A549 (cell line): Measurements from ENCODE around the gene PRPF8. TPM values are rescaled to one million over a fixed set of nuclear protein-coding genes. Genes with fewer than 3 reads are reported as not detected.

Source experiments
- ATAC-seq, 2 experiments: fragments of 200-7000 bp in 1 of 2; fragments of >200 bp in 1 of 2; cut with Nextera tagmentation in 1 of 2; cut with Tn5 transposase in 1 of 2; 3 replicates each; pipeline versions ENCODE4 v1.8.0 to v1.9.1; 2018 to 2020; ENCODE audit warnings: mild to moderate bottlenecking in 1 of 2, moderate library complexity in 1 of 2
- CTCF ChIA-PET: fragments of 300-600 bp; sonication (Branson Sonifier 250); formaldehyde crosslinking; extraction: SDS; loops from one replicate; lab custom pipeline; 2021; ENCODE audit warnings: antibody characterized with exemption, inconsistent platforms; lab: Yijun Ruan, JAX
- POLR2A ChIA-PET: fragments of 350-600 bp; formaldehyde crosslinking; extraction: SDS; loops from one replicate; lab custom pipeline; 2021; ENCODE audit warnings: antibody characterized with exemption, inconsistent platforms; lab: Yijun Ruan, JAX
- DNase-seq, 2 experiments: peaks; one replicate each; pipeline versions ENCODE4 v3.0.0 to v3.0.0-alpha.2; 2011 to 2016; ENCODE audit warnings: low read depth in 1 of 2, low spot score in 1 of 2
- FAIRE-seq: peaks from 2 replicates; lab custom pipeline; 2011; peaks lifted over from hg19 to GRCh38; lab: Jason Lieb, UNC
- H3K27ac ChIP-seq, 2 experiments: fragments of >200 bp; sonication (Bioruptor Twin); formaldehyde crosslinking; 3 replicates each; pipeline ENCODE4 v1.5.1; 2016 to 2017
- H3K4me1 ChIP-seq: fragments of >200 bp; sonication (Bioruptor Twin); formaldehyde crosslinking; 3 replicates; pipeline ENCODE4 v1.6.1; 2016
- H3K4me2 ChIP-seq: fragments of >200 bp; sonication (Bioruptor Twin); formaldehyde crosslinking; 3 replicates; pipeline ENCODE4 v1.6.1; 2016
- H3K4me3 ChIP-seq: fragments of >200 bp; sonication (Bioruptor Twin); formaldehyde crosslinking; 3 replicates; pipeline ENCODE4 v1.5.1; 2016
- H3K9me3 ChIP-seq: fragments of >200 bp; sonication (Bioruptor Twin); formaldehyde crosslinking; 3 replicates; pipeline ENCODE4 v1.6.1; 2016
- CTCF ChIP-seq: fragments of >200 bp; sonication (Bioruptor Twin); formaldehyde crosslinking; IDR thresholded peaks from 3 replicates; pipeline ENCODE4 v1.5.1; 2016
- ESRRA ChIP-seq: fragments of 150-350 bp; IDR thresholded peaks from 2 replicates; pipeline ENCODE4 v1.6.1; 2014; ENCODE audit warnings: mild to moderate bottlenecking, low read length, borderline replicate concordance
- FOSB ChIP-seq: fragments of 250-450 bp; sonication (Bioruptor Pico); IDR thresholded peaks from 2 replicates; pipeline ENCODE4 v1.5.0; 2020; ENCODE audit warnings: mild to moderate bottlenecking, moderate library complexity
- FOXS1 ChIP-seq: fragments of 250-450 bp; sonication (Bioruptor Pico); IDR thresholded peaks from 2 replicates; pipeline ENCODE4 v1.5.0; 2020; ENCODE audit warnings: mild to moderate bottlenecking, moderate library complexity
- HMGXB4 ChIP-seq: fragments of 250-450 bp; sonication (Bioruptor Pico); IDR thresholded peaks from 2 replicates; pipeline ENCODE4 v1.5.0; 2021; ENCODE audit warnings: mild to moderate bottlenecking, moderate library complexity, borderline replicate concordance
- HOXA7 ChIP-seq: fragments of 250-450 bp; sonication (Bioruptor Pico); IDR thresholded peaks from 2 replicates; pipeline ENCODE4 v1.5.0; 2020; ENCODE audit warnings: mild to moderate bottlenecking, moderate library complexity
- MAZ ChIP-seq: fragments of 150-350 bp; IDR thresholded peaks from 2 replicates; pipeline ENCODE4 v1.6.1; 2014; ENCODE audit warnings: antibody characterized with exemption, low read depth, low read length, borderline replicate concordance
- MYC ChIP-seq: IDR thresholded peaks from 2 replicates; pipeline ENCODE4 v1.6.1; 2012; ENCODE audit warnings: mild to moderate bottlenecking, inconsistent platforms, low read length, improper control_type of control experiment, borderline replicate concordance
- NPAS2 ChIP-seq: fragments of 250-450 bp; sonication (Bioruptor Pico); IDR thresholded peaks from 2 replicates; pipeline ENCODE4 v1.8.0; 2022; ENCODE audit warnings: mild to moderate bottlenecking, moderate library complexity, borderline replicate concordance
- NR3C1 ChIP-seq: fragments of >200 bp; sonication (Bioruptor Twin); formaldehyde crosslinking; IDR thresholded peaks from 3 replicates; pipeline ENCODE4 v1.6.1; 2017
- PHF8 ChIP-seq: fragments of 200-600 bp; sonication (generic); IDR thresholded peaks from 2 replicates; pipeline ENCODE4 v1.6.1; 2016; ENCODE audit warnings: low read depth, mild to moderate bottlenecking, antibody characterized with exemption, moderate library complexity, borderline replicate concordance
- POLR2AphosphoS2 ChIP-seq: conservative IDR thresholded peaks from 2 replicates; pipeline ENCODE4 v1.6.1; 2012; ENCODE audit warnings: low read length, improper control_type of control experiment, inconsistent platforms
- REST ChIP-seq: fragments of 200-600 bp; sonication (generic); IDR thresholded peaks from 2 replicates; pipeline ENCODE4 v1.6.1; 2016; ENCODE audit warnings: antibody characterized with exemption, mild to moderate bottlenecking, moderate library complexity
- TFCP2L1 ChIP-seq: fragments of 250-450 bp; sonication (Bioruptor Pico); IDR thresholded peaks from 2 replicates; pipeline ENCODE4 v1.5.0; 2021; ENCODE audit warnings: mild to moderate bottlenecking
- USF2 ChIP-seq: fragments of 450-650 bp; IDR thresholded peaks from 2 replicates; pipeline ENCODE4 v1.6.1; 2014; ENCODE audit warnings: antibody characterized with exemption
- WGBS: methylation state at CpG from one replicate; pipeline ENCODE4 v1.1.6; 2017; ENCODE audit errors: missing lambda C conversion rate; 5-methylcytosine and 5-hydroxymethylcytosine counted together
- polyA plus RNA-seq, 4 experiments: library from polyadenylated mRNA; depleted of rRNA in 3 of 4; stranded (reverse); fragments of >200 nt; fragmentation: RNase III in 1 of 4; extraction: RNeasy Plus Mini Kit Qiagen cat#74134 plus additional on column Dnase treatment in 1 of 4; gene quantifications; 2 replicates in 3 of 4; 3 replicates in 1 of 4; pipeline ENCODE4 v1.2.3, GENCODE V29; 2011 to 2017

PRPF8 gene
- polyA plus RNA-seq, 2 of the 4 experiments (the other 2 are of a cell fraction) = 234 to 263 TPM

- no peak for TF ChIP-seq REST
- no peak for TF ChIP-seq TFCP2L1
- no peak for TF ChIP-seq PHF8
- TF ChIP-seq NR3C1 = no peak
- TF ChIP-seq CTCF = no peak
- no peak for TF ChIP-seq MYC
- no peak for TF ChIP-seq FOXS1
- TF ChIP-seq ESRRA = no peak
Observed at GRCh38 chr17:1712271-1712670, 27.6 kb upstream of the PRPF8 start (continued).

- Histone ChIP-seq H3K4me3 (no peak overlapping the region), H3K27ac (no peak overlapping the region), H3K4me2 (no peak overlapping the region), H3K9me3 (no peaks in the 10 kb centered on the region), H3K4me1 (peaks cover 44% of the 10 kb centered on the region)
- 85% methylated on average over 4 of the region's 4 CpGs for WGBS
- POLR2A ChIA-PET = no interaction called here
- TF ChIP-seq USF2 (peak; percentile 43; the same call in 1 of the 2 replicates), MAZ (no peak), FOSB (peak; percentile 5; the same call in 1 of the 2 replicates), POLR2AphosphoS2 (peak; percentile 89; the same call in 1 of the 2 replicates), NPAS2 (no peak), HOXA7 (CRISPR knock-in tag) (peak; percentile 84; the same call in 1 of the 2 replicates), HMGXB4 (CRISPR knock-in tag) (peak; percentile 27; the same call in 1 of the 2 replicates)
- no peak for ATAC-seq
- FAIRE-seq = no peak
- CTCF ChIA-PET = interaction anchor here (1.1 to 23.8 kb wide), 6 partner anchors 10 to 62 kb away, joined by 3 to 591 read pairs (median 15); partner anchors contain the start of genes RILP and SERPINF1
- DNase-seq = no peak
Observed at GRCh38 chr17:1711804-1712203, 27.1 kb upstream of the PRPF8 start.
